Activated naive CD8-positive, alpha-beta T cell treated with anti-CD3 and anti-CD28 coated beads, Interleukin-2, amount 50 U/mL, for 24 hours (primary cell): Measurements from ENCODE around the gene SLC25A15.

Experiments
- ATAC-seq: fragments of 150-1000 bp; cut with Tn5 transposase; one replicate; pipeline ENCODE4 v1.10.0; 2021
- DNase-seq: peaks from one replicate; pipeline ENCODE4 v3.0.0; 2021
- H3K27ac Mint-ChIP-seq: one replicate; pipeline ENCODE4 v1.8.0; 2021; ENCODE audit warnings: mild to moderate bottlenecking, mixed read lengths
- H3K27me3 Mint-ChIP-seq: one replicate; pipeline ENCODE4 v1.8.0; 2021; ENCODE audit warnings: mixed read lengths
- H3K36me3 Mint-ChIP-seq: one replicate; pipeline ENCODE4 v1.8.0; 2021; ENCODE audit warnings: low read depth, mixed read lengths
- H3K4me1 Mint-ChIP-seq: one replicate; pipeline ENCODE4 v1.8.0; 2021; ENCODE audit warnings: mixed read lengths
- H3K4me3 Mint-ChIP-seq: one replicate; pipeline ENCODE4 v1.8.0; 2021; ENCODE audit warnings: mild to moderate bottlenecking, moderate library complexity, mixed read lengths
- H3K9me3 Mint-ChIP-seq: one replicate; pipeline ENCODE4 v1.8.0; 2021; ENCODE audit warnings: mixed read lengths

The SLC25A15 gene

GRCh38 chr13:40792284-40793051 is 3.1 kb downstream of the SLC25A15 start:
- no peak overlapping the region for H3K4me3 Mint-ChIP-seq
- ATAC-seq, result no peak
- DNase-seq, result no peak
- H3K27me3 Mint-ChIP-seq, result no peaks in the 10 kb centered on the region
- peaks cover 49% of the 10 kb centered on the region for H3K4me1 Mint-ChIP-seq
- H3K36me3 Mint-ChIP-seq, result peaks cover 26% of the 10 kb centered on the region
- no peaks in the 10 kb centered on the region for H3K9me3 Mint-ChIP-seq
- H3K27ac Mint-ChIP-seq, result peak overlapping the region; percentile 68

GRCh38 chr13:40793339-40793738 is 3.9 kb downstream of the SLC25A15 start:
- ATAC-seq, result no peak
- Mint-ChIP-seq H3K36me3 (peaks cover 26% of the 10 kb centered on the region), H3K4me3 (no peak overlapping the region), H3K27ac (no peak overlapping the region), H3K27me3 (no peaks in the 10 kb centered on the region), H3K4me1 (peaks cover 45% of the 10 kb centered on the region), H3K9me3 (no peaks in the 10 kb centered on the region)
- DNase-seq, result no peak

- Mint-ChIP-seq H3K27me3 (no peaks in the 10 kb centered on the region), H3K9me3 (no peaks in the 10 kb centered on the region), H3K4me1 (peaks cover 42% of the 10 kb centered on the region), H3K27ac (peak overlapping the region; percentile 59), H3K4me3 (no peak overlapping the region), H3K36me3 (peaks cover 33% of the 10 kb centered on the region)
- peak; percentile 42 for DNase-seq
- ATAC-seq, result peak; percentile 79
Observed at GRCh38 chr13:40794414-40795368, 5.3 kb downstream of the SLC25A15 start.

- ATAC-seq, result no peak
- Mint-ChIP-seq H3K9me3 (no peaks in the 10 kb centered on the region), H3K4me1 (peaks cover 30% of the 10 kb centered on the region), H3K27me3 (no peaks in the 10 kb centered on the region), H3K27ac (peak overlapping the region; percentile 4), H3K36me3 (peaks cover 42% of the 10 kb centered on the region), H3K4me3 (no peak overlapping the region)
- DNase-seq, result no peak
Observed at GRCh38 chr13:40796649-40797048, 7.2 kb downstream of the SLC25A15 start.

GRCh38 chr13:40798380-40798779 is 9.0 kb downstream of the SLC25A15 start:
- Mint-ChIP-seq H3K27ac (peak overlapping the region; percentile 33), H3K9me3 (no peaks in the 10 kb centered on the region), H3K36me3 (peaks cover 44% of the 10 kb centered on the region), H3K4me1 (peaks cover 23% of the 10 kb centered on the region), H3K4me3 (no peak overlapping the region), H3K27me3 (no peaks in the 10 kb centered on the region)
- DNase-seq (no peak), ATAC-seq (no peak)

GRCh38 chr13:40799508-40799907 is 10.1 kb downstream of the SLC25A15 start:
- peaks cover 41% of the 10 kb centered on the region for H3K36me3 Mint-ChIP-seq
- H3K4me1 Mint-ChIP-seq, result peaks cover 14% of the 10 kb centered on the region
- H3K27me3 Mint-ChIP-seq, result no peaks in the 10 kb centered on the region
- no peak overlapping the region for H3K4me3 Mint-ChIP-seq
- no peaks in the 10 kb centered on the region for H3K9me3 Mint-ChIP-seq
- ATAC-seq (no peak), DNase-seq (no peak)
- no peak overlapping the region for H3K27ac Mint-ChIP-seq

- Mint-ChIP-seq H3K27me3 (no peaks in the 10 kb centered on the region), H3K27ac (no peak overlapping the region), H3K4me1 (peaks cover 5% of the 10 kb centered on the region), H3K4me3 (no peak overlapping the region), H3K9me3 (no peaks in the 10 kb centered on the region), H3K36me3 (peaks cover 36% of the 10 kb centered on the region)
- DNase-seq (no peak), ATAC-seq (no peak)
Observed at GRCh38 chr13:40800559-40800958, 11.1 kb downstream of the SLC25A15 start.

- Mint-ChIP-seq H3K4me3 (no peak overlapping the region), H3K27ac (no peak overlapping the region), H3K27me3 (no peaks in the 10 kb centered on the region), H3K9me3 (no peaks in the 10 kb centered on the region), H3K4me1 (peaks cover 5% of the 10 kb centered on the region), H3K36me3 (peaks cover 43% of the 10 kb centered on the region)
- ATAC-seq, result no peak
- no peak for DNase-seq
Observed at GRCh38 chr13:40801255-40802217, 12.1 kb downstream of the SLC25A15 start.

- ATAC-seq (no peak), DNase-seq (no peak)
- Mint-ChIP-seq H3K4me3 (no peak overlapping the region), H3K27me3 (no peaks in the 10 kb centered on the region), H3K27ac (no peak overlapping the region), H3K9me3 (no peaks in the 10 kb centered on the region), H3K36me3 (peaks cover 48% of the 10 kb centered on the region), H3K4me1 (peaks cover 3% of the 10 kb centered on the region)
Observed at GRCh38 chr13:40803316-40803715, 13.9 kb downstream of the SLC25A15 start.

GRCh38 chr13:40806241-40806640 is 16.8 kb downstream of the SLC25A15 start:
- no peak for DNase-seq
- Mint-ChIP-seq H3K4me1 (no peaks in the 10 kb centered on the region), H3K27me3 (no peaks in the 10 kb centered on the region), H3K9me3 (no peaks in the 10 kb centered on the region), H3K4me3 (no peak overlapping the region), H3K27ac (peak overlapping the region; percentile 37), H3K36me3 (peaks cover 47% of the 10 kb centered on the region)
- no peak for ATAC-seq

GRCh38 chr13:40809471-40809870 is 20.1 kb downstream of the SLC25A15 start:
- DNase-seq (no peak), ATAC-seq (no peak)
- Mint-ChIP-seq H3K27ac (no peak overlapping the region), H3K36me3 (peaks cover 48% of the 10 kb centered on the region), H3K27me3 (no peaks in the 10 kb centered on the region), H3K4me3 (no peak overlapping the region), H3K9me3 (no peaks in the 10 kb centered on the region), H3K4me1 (peaks cover 3% of the 10 kb centered on the region)

GRCh38 chr13:40812102-40812501 is 22.7 kb downstream of the SLC25A15 start:
- Mint-ChIP-seq H3K27me3 (no peaks in the 10 kb centered on the region), H3K4me3 (no peak overlapping the region), H3K36me3 (peaks cover 51% of the 10 kb centered on the region), H3K27ac (peak overlapping the region; percentile 7), H3K4me1 (peaks cover 3% of the 10 kb centered on the region), H3K9me3 (peaks cover 19% of the 10 kb centered on the region)
- ATAC-seq (no peak), DNase-seq (no peak)

- no peak for ATAC-seq
- Mint-ChIP-seq H3K4me3 (no peak overlapping the region), H3K27me3 (no peaks in the 10 kb centered on the region), H3K4me1 (peaks cover 3% of the 10 kb centered on the region), H3K27ac (no peak overlapping the region), H3K36me3 (peaks cover 50% of the 10 kb centered on the region), H3K9me3 (peaks cover 19% of the 10 kb centered on the region)
- no peak for DNase-seq
Observed at GRCh38 chr13:40812724-40813445, 23.5 kb downstream of the SLC25A15 start.
